Activated CD8-positive, alpha-beta T cell treated with anti-CD3 and anti-CD28 coated beads for 36 hours (primary cell): Measurements from ENCODE around the gene EZR. TPM values are rescaled to one million over a fixed set of nuclear protein-coding genes. Genes with fewer than 3 reads are reported as not detected.

Source experiments
- ATAC-seq: fragments of 200-7000 bp; cut with Tn5 transposase; one replicate; pipeline ENCODE4 v1.10.0; 2021; ENCODE audit warnings: mild to moderate bottlenecking, moderate library complexity
- CTCF ChIA-PET: fragments of 350-600 bp; sonication (Branson Sonifier 250); formaldehyde crosslinking; loops from one replicate; lab custom pipeline; 2021; ENCODE audit warnings: antibody characterized with exemption; lab: Charles Lee
- POLR2A ChIA-PET: fragments of 350-600 bp; sonication (Branson Sonifier 250); formaldehyde crosslinking; loops from one replicate; lab custom pipeline; 2021; ENCODE audit warnings: antibody characterized with exemption; lab: Charles Lee
- DNase-seq: peaks from one replicate; pipeline ENCODE4 v3.0.0-alpha.2; 2020
- H3K27ac Mint-ChIP-seq: one replicate; pipeline ENCODE4 v1.8.0; 2021; ENCODE audit warnings: mild to moderate bottlenecking, mixed read lengths
- H3K27me3 Mint-ChIP-seq: one replicate; pipeline ENCODE4 v1.8.0; 2021; ENCODE audit warnings: mixed read lengths
- H3K36me3 Mint-ChIP-seq: one replicate; pipeline ENCODE4 v1.8.0; 2021; ENCODE audit warnings: low read depth, mixed read lengths
- H3K4me1 Mint-ChIP-seq: one replicate; pipeline ENCODE4 v1.8.0; 2021; ENCODE audit warnings: low read depth, mixed read lengths
- H3K4me3 Mint-ChIP-seq: one replicate; pipeline ENCODE4 v1.8.0; 2021; ENCODE audit warnings: mild to moderate bottlenecking, moderate library complexity, mixed read lengths
- H3K9me3 Mint-ChIP-seq: one replicate; pipeline ENCODE4 v1.8.0; 2021; ENCODE audit warnings: mixed read lengths
- CTCF ChIP-seq: fragments of 200-600 bp; IDR thresholded peaks from one replicate; pipeline ENCODE4 v1.8.0; 2022; ENCODE audit warnings: antibody characterized with exemption, mild to moderate bottlenecking
- intact Hi-C: fragments of 100-400 bp; cut with micrococcal nuclease; formaldehyde crosslinking; loops from one replicate; pipeline ENCODE4 v1.10.0; 2022
- total RNA-seq, 2 experiments: library from RNA; stranded (reverse); gene quantifications; one replicate each; pipeline ENCODE4 v1.2.3, GENCODE V29; 2021

The EZR gene
- total RNA-seq, 2 experiments from 2014 or later: 199 to 206 TPM

- H3K4me3 Mint-ChIP-seq: no peak overlapping the region
- no peaks in the 10 kb centered on the region for H3K27me3 Mint-ChIP-seq
- H3K9me3 Mint-ChIP-seq: peaks cover 3% of the 10 kb centered on the region
- no peak overlapping the region for H3K27ac Mint-ChIP-seq
- H3K36me3 Mint-ChIP-seq: no peaks in the 10 kb centered on the region
- ATAC-seq: no peak
- peak; percentile 23 for DNase-seq
- peaks cover 27% of the 10 kb centered on the region for H3K4me1 Mint-ChIP-seq
- TF ChIP-seq CTCF: no peak
- CTCF ChIA-PET: interaction anchor here (0.9 to 2.7 kb wide), 6 partner anchors 9 to 116 kb away, joined by 3 to 19 read pairs (median 4); no protein-coding TSS in a partner anchor
- intact Hi-C loops: no loop called here
- POLR2A ChIA-PET: interaction anchor here (0.8 to 2.5 kb wide), 8 partner anchors 13 to 40 kb away, joined by 3 to 18 read pairs (median 4); partner anchors contain the start of gene EZR
Measured at GRCh38 chr6:158854214-158855101, 35.3 kb upstream of the EZR start.

- CTCF ChIA-PET: interaction anchor here (0.9 to 2.7 kb wide), 7 partner anchors 9 to 155 kb away, joined by 3 to 19 read pairs (median 4); no protein-coding TSS in a partner anchor
- DNase-seq (no peak), ATAC-seq (no peak)
- no peak for TF ChIP-seq CTCF
- Mint-ChIP-seq H3K4me1 (peaks cover 31% of the 10 kb centered on the region), H3K27ac (no peak overlapping the region), H3K36me3 (no peaks in the 10 kb centered on the region), H3K9me3 (peaks cover 3% of the 10 kb centered on the region), H3K4me3 (no peak overlapping the region), H3K27me3 (no peaks in the 10 kb centered on the region)
- POLR2A ChIA-PET: interaction anchor here (1.0 to 2.5 kb wide), 6 partner anchors 14 to 40 kb away, joined by 3 to 18 read pairs (median 4); partner anchors contain the start of gene EZR
- intact Hi-C loops: loop anchor here (2.0 kb wide), 1 partner anchor 13 kb away; no protein-coding TSS in a partner anchor
Measured at GRCh38 chr6:158853880-158854213, 34.7 kb upstream of the EZR start.

GRCh38 chr6:158853072-158853879, 34.1 kb upstream of the EZR start:
- H3K27ac Mint-ChIP-seq: no peak overlapping the region
- H3K36me3 Mint-ChIP-seq: no peaks in the 10 kb centered on the region
- peaks cover 3% of the 10 kb centered on the region for H3K9me3 Mint-ChIP-seq
- intact Hi-C loops: loop anchor here (2.0 kb wide), 1 partner anchor 14 kb away; no protein-coding TSS in a partner anchor
- peak; percentile 84 for ATAC-seq
- no peaks in the 10 kb centered on the region for H3K27me3 Mint-ChIP-seq
- DNase-seq: peak; percentile 93
- no peak for TF ChIP-seq CTCF
- H3K4me1 Mint-ChIP-seq: peaks cover 31% of the 10 kb centered on the region
- H3K4me3 Mint-ChIP-seq: no peak overlapping the region
- POLR2A ChIA-PET: interaction anchor here (1.0 to 2.5 kb wide), 5 partner anchors 15 to 39 kb away, joined by 3 to 18 read pairs (median 4); no protein-coding TSS in a partner anchor
- CTCF ChIA-PET: interaction anchor here (0.9 to 2.7 kb wide), 6 partner anchors 10 to 156 kb away, joined by 3 to 19 read pairs (median 4); no protein-coding TSS in a partner anchor

- ATAC-seq (peak; percentile 1), DNase-seq (peak; percentile 23)
- intact Hi-C loops: loop anchor here (2.0 kb wide), 1 partner anchor 14 kb away; no protein-coding TSS in a partner anchor
- ChIA-PET POLR2A (interaction anchor here (0.5 to 1.6 kb wide), 6 partner anchors 14 to 718 kb away, joined by 3 to 7 read pairs (median 3); no protein-coding TSS in a partner anchor), CTCF (interaction anchor here (1.2 kb wide), 1 partner anchor 14 kb away, joined by 3 read pairs; no protein-coding TSS in a partner anchor)
- H3K27ac Mint-ChIP-seq: peak overlapping the region; percentile 6
- H3K9me3 Mint-ChIP-seq: peaks cover 3% of the 10 kb centered on the region
- TF ChIP-seq CTCF: no peak
- no peak overlapping the region for H3K4me3 Mint-ChIP-seq
- no peaks in the 10 kb centered on the region for H3K36me3 Mint-ChIP-seq
- peaks cover 31% of the 10 kb centered on the region for H3K4me1 Mint-ChIP-seq
- H3K27me3 Mint-ChIP-seq: no peaks in the 10 kb centered on the region
Measured at GRCh38 chr6:158852312-158853071, 33.3 kb upstream of the EZR start.
